NCI-H345 treated with DMSO at 0.1 percent for 48 hours (cell line): ENCODE measurements around the gene NR2C2AP.
"Not testable (repeated sequence)": the region's sequence is repeated elsewhere in the genome, so short reads cannot be mapped to it uniquely, and the experiment has no call there.

Experiments
- DNase-seq: peaks from one replicate; lab custom pipeline; 2025; ENCODE audit not compliant: unreplicated experiment; lab: John Stamatoyannopoulos, UW

NR2C2AP gene

DNA sequence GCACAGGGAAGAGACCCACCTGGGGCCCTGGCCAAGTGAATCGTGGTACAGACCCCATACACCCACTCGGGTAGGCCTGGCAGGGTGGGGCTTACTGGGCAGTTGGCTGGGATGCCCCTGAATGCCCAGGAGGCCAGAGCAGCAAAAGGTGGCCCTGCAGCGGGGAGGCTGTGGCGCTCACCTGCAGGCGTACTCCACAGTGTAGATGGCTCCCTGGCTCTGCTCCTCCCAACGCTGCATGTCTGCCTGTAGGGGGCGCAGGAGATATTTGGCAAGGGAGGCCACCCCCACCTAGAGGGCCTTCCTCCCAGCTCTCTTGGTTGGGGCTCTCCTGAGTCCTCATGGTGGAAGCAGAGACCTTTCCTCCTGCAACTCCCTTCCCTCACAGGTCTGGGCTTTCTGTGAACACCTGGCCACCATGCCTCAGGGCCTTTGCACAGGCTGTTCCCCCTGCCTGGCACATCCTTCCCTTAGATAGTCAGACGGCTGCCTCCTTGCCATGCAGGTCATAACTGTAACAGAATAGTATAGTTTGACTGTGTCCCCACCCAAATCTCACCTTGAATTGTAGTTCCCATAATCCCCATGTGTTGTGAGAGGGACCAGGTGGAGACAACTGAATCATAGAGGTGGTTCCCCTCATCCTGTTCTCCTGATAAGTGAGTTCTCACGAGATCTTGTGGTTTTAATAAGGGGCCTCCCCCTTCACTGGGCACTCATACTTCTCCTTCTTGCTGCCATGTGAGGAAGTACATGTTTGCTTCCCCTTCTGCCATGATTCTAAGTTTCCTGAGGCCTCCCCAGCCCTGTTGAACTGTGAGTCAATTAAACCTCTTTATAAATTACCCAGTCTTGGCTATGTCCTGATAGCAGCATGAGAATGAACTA lies 17.1 kb downstream of the NR2C2AP start:
- no peak for DNase-seq

DNA sequence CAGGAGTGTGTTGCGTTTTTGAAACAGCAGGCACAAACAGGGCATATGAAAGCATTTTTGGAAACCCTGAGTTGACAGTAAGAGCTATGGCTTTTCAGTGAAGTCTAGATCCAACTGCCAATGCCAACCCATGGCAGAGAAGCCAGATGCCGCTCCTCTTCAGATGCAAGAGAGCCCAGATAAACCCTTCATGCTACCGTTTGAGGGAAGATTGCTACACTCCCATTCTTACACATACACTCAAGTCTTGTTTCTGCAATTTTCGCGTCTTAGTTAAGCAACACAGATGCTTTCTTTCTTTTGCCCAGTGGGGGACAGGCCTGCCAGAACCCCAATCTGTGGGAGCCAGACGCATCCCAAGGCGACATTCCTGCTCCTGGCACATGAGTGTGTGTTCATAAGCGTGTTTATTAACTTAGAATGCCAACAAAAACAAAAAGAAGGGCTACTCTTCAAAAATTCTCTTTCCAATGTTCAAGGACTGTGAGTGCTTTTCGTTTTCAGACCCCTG lies 21.7 kb downstream of the NR2C2AP start:
- no peak for DNase-seq

DNA sequence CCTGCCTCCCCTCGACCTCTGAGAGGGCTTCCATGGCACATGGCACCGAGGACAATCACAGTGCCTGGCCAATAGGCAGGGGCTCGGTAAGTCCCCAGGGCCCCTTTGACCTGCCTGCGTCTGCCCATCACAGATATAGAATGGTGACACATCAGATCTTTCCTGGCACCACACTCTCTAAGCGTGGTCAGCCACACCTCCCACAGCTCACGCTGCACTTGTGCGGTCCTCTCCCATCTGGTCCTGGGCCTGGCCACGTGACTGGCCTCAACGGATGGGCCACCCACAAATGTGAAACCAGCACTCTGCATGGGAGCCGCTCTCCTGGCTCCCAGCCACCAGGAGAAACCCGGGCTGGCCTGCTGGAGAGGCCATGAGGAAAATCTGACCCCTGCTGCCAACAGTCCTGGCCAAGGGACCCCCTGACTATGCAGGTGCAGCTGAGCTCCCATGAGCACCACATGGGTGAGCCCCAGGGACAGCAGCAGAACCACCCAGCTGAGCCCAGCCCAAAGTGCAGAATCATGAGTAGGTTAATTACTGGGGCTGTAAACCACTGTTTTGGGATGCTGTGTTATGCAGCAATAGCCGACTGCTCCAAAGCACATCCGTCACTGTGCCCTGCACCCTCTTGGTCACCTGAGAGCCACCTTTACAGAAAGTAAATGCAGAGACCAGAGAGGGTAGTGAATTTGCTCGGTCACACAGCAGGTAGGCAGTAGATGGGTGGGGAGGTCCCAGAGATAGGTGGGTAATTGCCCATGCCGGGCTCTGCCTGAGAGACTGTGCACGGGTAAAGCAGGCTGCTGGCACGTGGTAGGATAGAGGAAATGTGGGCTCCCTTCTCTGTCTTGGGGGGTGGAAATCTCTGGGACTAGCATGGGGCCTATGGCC lies 23.4 kb downstream of the NR2C2AP start:
- no peak for DNase-seq

DNA sequence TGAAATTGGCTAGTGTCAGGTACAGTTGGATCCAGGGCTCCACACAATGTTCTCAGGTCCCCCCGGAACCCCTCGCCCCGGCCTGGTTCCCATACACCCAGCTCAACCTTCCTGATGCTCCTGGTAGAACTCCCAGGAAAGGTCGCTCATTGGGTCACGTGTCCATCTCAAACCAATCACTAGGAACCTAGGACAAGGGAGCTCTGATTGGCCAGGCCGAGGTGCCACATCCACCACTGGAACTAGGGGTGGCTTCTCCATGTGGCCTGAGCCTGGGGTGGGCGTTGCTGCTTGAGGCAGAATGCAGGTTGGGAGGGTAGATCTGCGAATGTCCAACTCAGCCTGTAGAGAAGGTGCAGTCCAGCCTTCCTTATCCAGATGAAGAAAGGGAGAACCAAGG lies 26.3 kb downstream of the NR2C2AP start:
- DNase-seq, result no peak

DNA sequence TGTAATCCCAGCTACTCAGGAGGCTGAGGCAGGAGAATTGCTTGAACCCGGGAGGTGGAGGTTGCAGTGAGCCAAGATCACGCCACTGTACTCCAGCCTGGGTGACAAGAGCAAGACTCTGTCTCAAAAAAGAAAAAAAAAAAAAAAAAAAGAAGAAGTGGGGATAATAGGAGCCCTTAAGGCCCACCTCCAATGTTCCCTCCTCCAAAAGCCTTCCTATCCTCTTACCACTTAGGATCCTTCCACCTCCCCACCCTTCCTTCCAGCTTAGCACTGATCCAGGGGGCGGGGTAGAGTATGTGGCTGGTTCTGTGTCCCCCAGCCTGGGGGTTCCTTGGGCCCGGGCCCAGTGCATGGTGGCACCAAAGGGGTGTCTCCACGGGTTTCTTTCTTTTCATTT lies 30.0 kb downstream of the NR2C2AP start:
- DNase-seq, result not testable (repeated sequence)

DNA sequence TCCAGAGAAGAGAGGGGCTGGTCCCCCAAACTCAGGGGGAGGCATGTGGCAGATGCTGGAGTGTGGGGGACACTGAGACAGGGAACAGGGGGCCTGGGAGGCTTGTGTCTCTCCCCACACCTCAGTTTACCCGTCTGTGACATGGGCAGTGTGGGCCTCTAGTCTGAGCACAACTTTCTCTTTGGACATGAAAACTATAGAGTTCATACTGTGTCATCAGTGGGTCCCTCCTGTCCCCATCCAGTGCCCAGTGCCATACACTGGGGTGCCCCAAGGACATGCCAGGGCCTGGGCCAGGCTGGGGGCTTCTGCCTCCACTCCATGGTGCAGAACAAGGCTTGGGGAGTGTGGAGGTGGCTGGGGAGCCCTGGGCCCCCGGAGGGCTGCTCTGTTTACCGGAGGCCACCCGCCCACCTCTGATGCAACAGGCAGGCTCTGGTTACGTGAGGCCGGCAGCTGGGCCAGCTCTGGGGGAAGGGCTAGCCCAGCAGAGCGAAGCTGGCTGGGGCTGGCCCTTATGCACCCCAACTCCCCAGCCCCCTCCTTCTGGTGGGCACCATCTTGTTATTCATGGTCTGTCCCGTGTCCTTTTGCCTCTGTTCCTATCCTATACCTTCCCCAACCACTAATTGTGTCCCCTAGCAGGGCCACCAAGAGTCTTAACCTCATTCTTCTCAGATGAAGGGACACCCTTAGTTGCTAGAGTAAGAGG lies 31.2 kb downstream of the NR2C2AP start:
- DNase-seq, result no peak

DNA sequence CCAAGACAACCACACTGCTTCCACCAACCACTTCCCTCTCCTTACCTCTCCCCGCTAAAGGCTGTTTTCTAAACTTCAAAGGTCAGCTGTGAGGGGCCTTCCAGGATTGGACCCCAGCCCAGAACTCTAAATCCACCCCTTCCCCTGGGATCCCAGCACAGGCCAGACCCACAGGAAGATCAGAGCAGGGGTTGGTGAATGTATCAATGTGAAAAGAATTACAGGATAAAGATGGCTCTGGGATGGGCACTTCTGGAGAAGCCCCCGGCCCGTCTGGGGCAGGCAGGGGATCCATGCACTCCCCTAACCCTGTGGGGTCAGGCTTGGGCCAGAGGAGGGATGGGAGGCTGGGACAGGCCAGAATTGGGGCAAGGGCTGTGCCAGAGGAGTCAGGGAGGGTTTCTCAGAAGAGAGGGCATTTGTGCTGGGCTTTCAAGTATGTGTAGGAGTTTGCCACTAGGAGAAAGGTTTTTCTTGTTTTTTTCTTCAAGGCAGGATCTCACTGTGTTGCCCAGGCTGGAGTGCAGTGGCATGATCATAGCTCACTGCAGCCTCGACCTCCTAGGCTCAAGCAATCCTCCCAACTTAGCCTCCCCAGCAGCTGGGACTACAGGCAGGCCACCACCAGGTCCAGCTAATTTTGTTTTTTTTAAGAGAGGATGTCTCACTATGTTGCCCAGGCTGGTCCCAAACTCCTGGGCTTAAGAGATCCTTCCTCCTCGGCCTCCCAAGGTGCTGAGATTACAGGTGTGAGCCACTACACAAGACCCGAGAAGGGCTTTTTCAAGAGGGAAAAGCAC lies 32.1 kb downstream of the NR2C2AP start:
- no peak for DNase-seq

DNA sequence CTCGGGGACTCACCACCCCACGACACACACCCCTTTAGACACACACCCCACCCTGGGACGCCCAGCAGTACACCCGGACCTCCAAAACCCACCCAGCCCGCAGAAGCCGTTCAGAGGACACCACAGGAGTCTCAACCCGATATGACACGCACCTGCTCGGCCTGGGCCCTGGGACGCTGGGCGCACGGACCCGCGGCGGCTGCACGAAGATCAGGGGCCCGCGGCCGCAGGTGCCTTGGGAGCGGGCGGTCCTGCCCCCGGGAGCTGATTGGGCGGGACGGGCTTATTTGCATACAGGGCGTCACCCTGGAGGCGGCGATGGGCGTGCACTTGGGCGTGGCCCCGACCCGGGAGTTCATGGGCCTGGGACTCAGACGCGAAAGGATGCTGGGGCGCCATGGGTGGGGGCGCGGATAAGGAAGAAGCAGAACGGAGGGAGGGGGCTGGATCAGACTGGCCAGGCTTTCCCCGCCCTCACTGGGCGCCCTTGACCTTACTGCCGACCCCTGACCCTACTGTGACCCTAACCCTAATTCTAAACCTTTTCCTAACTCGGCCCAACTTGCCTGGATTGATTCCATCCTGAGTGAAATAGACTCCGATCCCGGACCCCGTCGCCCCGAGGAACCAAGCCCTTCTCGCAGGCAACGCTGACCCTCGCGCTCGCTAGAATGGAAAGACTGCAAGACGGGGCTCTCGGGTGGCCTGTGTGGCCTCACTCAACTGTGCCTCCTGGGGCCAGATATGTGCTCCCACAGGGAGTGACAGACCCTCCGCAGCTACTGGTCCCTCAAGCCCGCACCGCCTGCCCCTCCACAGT lies 33.0 kb downstream of the NR2C2AP start, which contains the start of gene MEF2B:
Gene MEF2B, minus strand, starts transcription at position 211 of the 820 bp plus-strand sequence. CDS start 19,528 bp downstream, outside the sequence.
- DNase-seq, result peak; percentile 17

DNA sequence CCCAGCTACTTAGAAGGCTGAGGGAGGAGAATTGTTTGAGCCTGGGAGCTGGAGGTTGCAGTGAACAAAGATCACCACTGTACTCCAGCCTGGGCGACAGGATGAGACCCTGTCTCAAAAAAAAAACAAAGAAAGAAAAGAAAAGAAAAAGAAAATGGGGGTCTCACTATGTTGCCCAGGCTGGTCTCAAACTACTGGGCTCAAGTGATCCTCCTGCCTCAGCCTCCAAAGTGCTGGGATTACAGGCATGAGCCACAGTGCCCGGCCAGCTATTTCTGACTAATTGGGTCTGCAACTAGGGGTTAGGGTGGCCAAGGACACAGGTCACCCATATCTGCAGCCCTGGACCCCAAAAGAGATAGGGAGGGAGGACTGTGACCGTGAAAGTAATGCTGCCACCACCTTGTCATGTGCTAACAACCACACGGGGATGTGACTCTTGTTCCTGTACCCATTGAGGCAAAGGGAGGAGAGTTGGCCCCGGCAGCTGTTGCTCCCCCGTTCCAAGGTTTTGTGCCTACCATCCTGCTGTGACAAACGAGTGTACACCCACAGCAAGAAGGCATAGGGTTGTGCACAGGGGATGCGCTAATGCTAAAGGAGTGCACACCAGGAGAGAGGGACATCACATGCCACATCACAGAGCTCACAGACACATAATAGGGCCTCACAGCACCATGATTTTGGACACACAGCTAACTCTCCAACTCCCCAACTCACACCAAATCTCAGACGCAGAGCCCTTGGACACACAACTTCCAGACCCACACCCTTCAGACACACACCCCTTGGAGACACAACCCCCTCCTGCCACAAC lies 33.8 kb downstream of the NR2C2AP start:
- DNase-seq, result no peak

DNA sequence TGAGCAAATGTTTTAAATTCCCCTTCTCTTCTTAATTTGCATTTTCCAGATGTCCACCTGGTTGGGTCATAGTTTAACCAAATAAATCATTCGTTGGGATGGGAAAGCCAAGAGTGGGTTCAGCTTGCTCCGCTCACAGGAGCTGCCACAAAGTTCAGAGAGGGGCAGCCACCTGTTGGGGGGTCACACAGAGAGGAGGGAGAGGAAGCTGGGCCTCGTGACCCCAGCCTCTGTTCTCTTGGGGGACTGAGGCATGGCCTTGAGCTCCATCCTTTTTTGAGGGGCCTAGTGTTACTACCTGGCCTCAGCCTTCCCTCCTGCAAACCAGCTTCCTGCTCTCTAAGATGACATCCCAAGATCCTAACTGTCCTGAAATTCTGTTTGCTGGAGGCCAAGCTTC lies 35.6 kb downstream of the NR2C2AP start:
- DNase-seq, result no peak

DNA sequence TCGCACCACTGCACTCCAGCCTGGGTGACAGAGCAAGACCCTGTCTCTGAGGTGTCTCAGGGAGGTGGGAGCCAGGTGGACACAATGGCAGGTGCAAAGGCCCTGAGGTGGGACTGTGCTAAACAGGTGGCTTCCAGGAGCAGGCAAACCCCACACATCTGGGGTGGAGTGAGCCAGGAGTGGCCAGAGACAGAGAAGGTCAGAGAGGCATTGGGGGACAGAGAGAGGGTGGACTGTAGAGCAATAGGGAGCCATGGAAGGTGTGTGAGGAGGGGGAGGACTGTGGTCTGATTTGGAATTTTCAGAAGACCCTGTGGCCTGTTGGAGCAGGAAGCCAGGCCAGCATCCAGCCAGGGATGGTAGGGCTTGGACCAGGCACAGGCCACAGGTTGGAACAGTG lies 37.8 kb downstream of the NR2C2AP start:
- DNase-seq, result no peak

DNA sequence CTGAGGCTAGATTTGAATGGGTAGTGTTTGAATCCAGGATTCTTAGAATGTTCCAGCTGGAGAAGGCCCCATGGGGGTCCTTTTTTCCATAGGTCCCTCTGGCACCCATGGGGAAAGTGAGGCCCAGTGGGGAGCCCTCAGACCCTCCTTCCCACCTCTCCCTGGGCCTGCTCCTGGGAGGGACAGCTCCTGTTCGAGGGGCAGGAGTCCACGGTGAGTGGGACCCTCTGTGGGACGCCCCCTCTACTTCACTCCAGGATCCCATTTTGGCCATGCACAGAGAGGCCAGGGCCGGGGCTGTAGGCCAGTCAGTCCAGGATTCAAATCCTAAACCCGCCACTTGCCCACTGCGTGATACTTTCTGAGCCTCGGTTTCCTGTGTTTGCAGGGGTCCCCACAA lies 40.7 kb downstream of the NR2C2AP start:
- no peak for DNase-seq

DNA sequence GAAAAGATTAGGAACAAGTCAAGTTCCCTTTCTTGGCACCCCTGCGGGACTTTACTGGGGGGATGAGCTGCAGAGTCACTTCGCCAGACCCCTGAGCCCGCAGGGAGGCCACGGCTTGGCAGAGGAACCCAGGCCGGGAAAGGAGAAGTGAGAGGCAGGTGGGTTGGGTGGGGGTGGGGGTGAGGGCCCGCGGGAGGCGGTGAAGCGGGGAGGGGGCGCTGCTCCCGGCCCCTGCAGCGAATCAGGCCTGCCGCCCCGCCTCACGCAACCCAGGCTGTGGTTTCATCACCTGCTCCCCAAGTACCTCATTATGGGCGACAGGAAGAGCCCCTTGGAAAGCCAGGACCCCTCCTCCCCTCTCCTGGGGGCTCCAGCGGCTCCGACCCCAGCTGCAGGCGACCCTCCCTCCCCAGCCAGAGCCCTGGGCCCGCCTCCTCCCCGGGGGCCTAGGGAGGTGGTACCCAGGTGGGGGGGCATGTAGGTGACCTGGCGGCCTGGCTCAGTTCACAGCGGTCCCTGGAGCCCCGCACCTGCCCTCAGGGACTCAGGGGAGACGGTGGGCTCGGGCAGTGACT lies 42.7 kb downstream of the NR2C2AP start:
- no peak for DNase-seq

DNA sequence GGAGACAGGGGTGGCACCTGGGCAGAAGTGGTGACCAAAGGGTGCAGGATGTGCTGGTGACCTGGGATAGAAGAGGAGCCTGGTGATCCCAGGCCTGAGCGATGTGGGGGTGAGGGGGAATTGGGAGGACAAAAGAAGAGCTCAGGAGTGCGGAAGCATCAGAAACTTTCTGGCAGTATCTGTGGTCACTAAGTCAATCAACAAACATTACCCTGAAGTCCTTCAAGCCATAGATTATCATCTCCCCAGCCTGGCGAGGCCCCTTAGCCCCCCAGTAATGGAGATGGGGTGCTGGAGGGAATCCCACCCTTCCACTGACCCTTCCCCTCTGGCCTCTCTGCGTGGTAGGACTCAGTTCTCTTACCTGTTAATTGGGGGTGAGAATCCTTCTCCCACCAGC lies 43.7 kb downstream of the NR2C2AP start:
- DNase-seq, result no peak

DNA sequence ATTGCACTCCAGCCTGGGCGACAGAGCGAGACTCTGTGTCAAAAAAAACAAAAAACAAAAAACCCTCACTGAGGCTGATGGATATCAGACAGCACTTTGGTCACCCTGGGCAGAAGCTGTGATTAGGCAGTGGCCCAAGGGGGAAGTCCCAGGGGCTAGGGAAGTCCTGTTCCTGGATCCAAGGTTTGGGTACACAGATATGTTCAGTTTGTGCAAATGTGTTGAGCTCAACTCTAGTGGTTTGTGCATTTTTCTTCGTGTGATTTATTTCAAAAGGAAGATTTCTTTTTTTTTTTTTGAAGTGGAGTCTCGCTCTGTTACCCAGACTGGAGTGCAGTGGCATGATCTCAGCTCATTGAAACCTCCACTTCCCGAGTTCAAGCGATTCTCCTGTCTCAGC lies 45.4 kb downstream of the NR2C2AP start:
- DNase-seq, result no peak

DNA sequence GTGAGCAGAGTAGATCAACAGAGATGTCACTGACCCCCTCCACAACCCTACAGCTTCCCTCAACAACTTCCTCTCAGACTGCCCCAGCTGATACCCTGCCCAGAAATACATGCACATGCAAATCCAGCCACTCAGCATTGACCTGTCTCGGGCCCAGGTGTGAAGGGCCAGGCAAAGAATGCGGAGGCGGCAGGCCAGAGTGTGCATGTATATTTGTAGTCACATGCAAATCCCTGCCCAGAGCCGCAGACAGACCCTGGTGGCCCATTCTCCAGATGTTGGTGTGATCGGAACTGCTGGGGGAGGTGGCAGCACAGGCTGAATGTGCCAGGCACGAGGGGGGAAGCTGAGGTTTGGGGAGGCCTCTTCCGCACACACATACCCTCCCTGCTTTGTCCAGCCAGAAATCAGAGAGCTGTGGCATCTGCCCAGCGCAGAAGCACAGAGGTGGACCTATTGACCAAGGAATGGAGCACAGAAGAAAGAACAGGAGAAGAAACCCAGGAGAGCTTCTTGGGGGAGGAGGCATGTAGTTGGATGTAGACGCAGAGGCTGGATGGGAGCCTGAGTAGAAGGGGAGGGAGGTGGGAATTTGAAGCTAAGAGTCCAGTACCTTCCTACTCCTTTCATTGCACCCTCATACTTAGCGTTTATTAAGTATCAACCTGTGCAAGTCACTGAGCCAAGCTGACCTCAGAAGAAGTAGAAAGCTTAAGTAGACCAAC lies 47.6 kb downstream of the NR2C2AP start:
- no peak for DNase-seq

DNA sequence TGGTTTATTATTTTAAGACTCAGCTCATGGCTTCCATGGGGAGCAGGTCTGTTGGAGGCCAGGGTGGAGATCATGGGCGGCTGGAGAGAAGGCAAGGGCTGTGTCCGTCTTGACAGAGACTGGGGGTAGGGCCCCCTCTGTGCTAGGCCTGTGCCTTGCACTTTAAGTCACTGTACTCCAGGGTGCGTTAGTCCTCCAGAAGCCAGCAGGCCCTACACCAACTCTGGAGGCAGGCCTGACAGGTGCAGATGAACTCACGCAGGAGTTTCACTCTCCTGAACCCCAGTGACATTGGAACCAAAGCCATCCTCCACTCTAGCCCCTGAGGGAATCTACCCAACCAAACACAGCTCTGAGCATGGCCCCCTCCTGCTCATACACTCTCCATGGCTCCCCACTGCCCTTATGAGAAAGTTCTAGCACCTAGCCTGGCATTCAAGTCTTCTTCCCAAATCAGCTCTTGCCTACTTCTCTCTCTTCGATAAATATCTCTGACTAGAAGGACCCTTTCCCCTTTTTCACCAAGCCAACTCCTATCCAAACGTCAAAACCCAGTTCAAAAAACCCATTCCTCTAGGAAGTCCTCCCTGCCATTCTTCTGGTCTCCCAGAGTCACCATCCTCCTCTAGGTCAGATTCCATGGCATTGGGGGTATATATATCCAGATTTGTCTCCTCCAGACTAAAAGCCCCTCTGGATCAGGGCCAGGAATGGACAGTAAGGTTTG lies 48.3 kb downstream of the NR2C2AP start:
- DNase-seq, result no peak
